K562 (cell line): ENCODE results near the gene CLEC2D. TPM values are rescaled to one million over a fixed set of nuclear protein-coding genes. Genes with fewer than 3 reads are reported as not detected.
"Not testable (repeated sequence)": the region's sequence is repeated elsewhere in the genome, so short reads cannot be mapped to it uniquely, and the experiment has no call there.

Source experiments
- ATAC-seq: fragments of 200-7000 bp; cut with Tn5 transposase; 3 replicates; pipeline ENCODE4 v1.9.1; 2020; ENCODE audit warnings: moderate library complexity
- BruUV-seq: library from RNA; stranded (reverse); fragments of 400-500 nt; replicated peaks from 2 replicates; lab custom pipeline; 2021; lab: Mats Ljungman, UMichigan
- CTCF ChIA-PET: fragments of 300-600 bp; formaldehyde crosslinking; extraction: SDS; loops from one replicate; lab custom pipeline; 2021; ENCODE audit warnings: low intra/inter-chr PET ratio; lab: Yijun Ruan, JAX
- POLR2A ChIA-PET: fragments of 300-600, 350-650 bp; sonication (Branson Sonifier 250); formaldehyde crosslinking; extraction: SDS; loops from one replicate; lab custom pipeline; 2021; ENCODE audit warnings: antibody characterized with exemption, inconsistent platforms; lab: Yijun Ruan, JAX
- DNase-seq, 4 experiments: peaks; one replicate each; pipeline versions ENCODE4 v3.0.0 to v3.0.0-alpha.2; 2011 to 2018; ENCODE audit warnings: low spot score in 3 of 4, mixed read lengths in 3 of 4; ENCODE audit errors: extremely low read depth in 1 of 4
- FAIRE-seq: peaks from 2 replicates; lab custom pipeline; 2011; peaks lifted over from hg19 to GRCh38; lab: Jason Lieb, UNC
- H2AFZ ChIP-seq: 2 replicates; pipeline ENCODE4 v1.6.0; 2011; ENCODE audit warnings: low read depth, low read length, control low read depth, inconsistent platforms
- H3K27ac ChIP-seq: fragments of 200-600 bp; 3 replicates; pipeline ENCODE4 v1.8.0; 2011; ENCODE audit warnings: low read depth, mild to moderate bottlenecking, control low read depth, inconsistent platforms, low read length, moderate library complexity, mixed read lengths; ENCODE audit errors: extremely low read depth
- H3K27me3 ChIP-seq, 2 experiments: fragments of 300-600 bp in 1 of 2; 2 replicates in 1 of 2; 3 replicates in 1 of 2; pipeline versions ENCODE4 v1.6.0 to v1.8.0; 2011; ENCODE audit warnings: inconsistent platforms in 2 of 2, low read length in 2 of 2, mild to moderate bottlenecking in 1 of 2, mixed read lengths in 1 of 2, moderate library complexity in 1 of 2; ENCODE audit not compliant: control insufficient read depth in 2 of 2, insufficient read depth in 2 of 2
- H3K36me3 ChIP-seq: fragments of 300-600 bp; 3 replicates; pipeline ENCODE4 v1.8.0; 2011; ENCODE audit warnings: mild to moderate bottlenecking, low read length, inconsistent platforms; ENCODE audit not compliant: control insufficient read depth, insufficient read depth
- H3K4me1 ChIP-seq, 2 experiments: fragments of 200-600 bp in 1 of 2; replicated peaks in 1 of 2; 2 replicates in 1 of 2; 3 replicates in 1 of 2; pipeline versions ENCODE4 v1.5.1 to v1.8.0; 2011; ENCODE audit warnings: inconsistent platforms in 2 of 2, low read length in 2 of 2, mild to moderate bottlenecking in 1 of 2, mixed read lengths in 1 of 2, moderate library complexity in 1 of 2; ENCODE audit not compliant: control insufficient read depth in 2 of 2, insufficient read depth in 2 of 2
- H3K4me2 ChIP-seq: 2 replicates; pipeline ENCODE4 v1.6.1; 2011; ENCODE audit warnings: low read length, control low read depth, inconsistent platforms, mixed read lengths; ENCODE audit not compliant: insufficient read depth
- H3K4me3 ChIP-seq: fragments of 200-600 bp; sonication (generic), shearing (Covaris generic); 2 replicates; pipeline ENCODE4 v1.5.1; 2016; ENCODE audit warnings: control low read depth, inconsistent platforms
- H3K79me2 ChIP-seq: fragments of 200-600 bp; 3 replicates; pipeline ENCODE4 v1.8.0; 2011; ENCODE audit warnings: low read length, inconsistent platforms; ENCODE audit not compliant: control insufficient read depth, insufficient read depth
- H3K9ac ChIP-seq, 2 experiments: 2 replicates each; pipeline versions ENCODE4 v1.6.0 to v1.6.1; 2011; ENCODE audit warnings: low read depth in 2 of 2, low read length in 2 of 2, control low read depth in 1 of 2, inconsistent platforms in 1 of 2, mild to moderate bottlenecking in 1 of 2, mixed read lengths in 1 of 2; ENCODE audit not compliant: insufficient read depth in 1 of 2
- H3K9me1 ChIP-seq: one replicate; pipeline ENCODE4 v1.6.0; 2011; ENCODE audit warnings: inconsistent platforms, mild to moderate bottlenecking, low read length, moderate library complexity; ENCODE audit not compliant: control insufficient read depth, insufficient read depth
- H3K9me3 ChIP-seq: replicated peaks from 2 replicates; pipeline ENCODE4 v1.5.1; 2011; ENCODE audit warnings: low read depth, low read length, inconsistent platforms; ENCODE audit not compliant: control insufficient read depth, insufficient read depth
- H4K20me1 ChIP-seq: replicated peaks from 2 replicates; pipeline ENCODE4 v1.6.1; 2011; ENCODE audit warnings: low read length, inconsistent platforms, mixed read lengths; ENCODE audit not compliant: control insufficient read depth, insufficient read depth
- CC2D1A ChIP-seq: fragments of 450-650 bp; IDR thresholded peaks from 2 replicates; pipeline ENCODE4 v1.6.1; 2017; ENCODE audit warnings: mild to moderate bottlenecking
- NFIC ChIP-seq: fragments of 450-650 bp; IDR thresholded peaks from 2 replicates; pipeline ENCODE4 v1.6.1; 2017; ENCODE audit warnings: mild to moderate bottlenecking, inconsistent platforms
- POLR2A ChIP-seq: fragments of 450-650 bp; conservative IDR thresholded peaks from 2 replicates; pipeline ENCODE4 v1.6.1; 2016
- PRDM10 ChIP-seq: fragments of 450-650 bp; IDR thresholded peaks from 2 replicates; pipeline ENCODE4 v1.6.1; 2018; ENCODE audit not compliant: partially characterized antibody
- WGBS: fragments of 100-300 bp; shearing (Covaris generic); methylation state at CpG from one replicate; pipeline ENCODE4 v1.1.6; 2016; ENCODE audit warnings: low coverage, mixed read lengths; ENCODE audit not compliant: insufficient coverage; ENCODE audit errors: missing lambda C conversion rate; 5-methylcytosine and 5-hydroxymethylcytosine counted together
- in situ Hi-C: fragments of 300-500 bp; cut with MboI; formaldehyde crosslinking; loops from 4 replicates; pipeline ENCODE4 v1.15.0; 2018; ENCODE audit warnings: inconsistent platforms, mixed read lengths
- intact Hi-C: fragments of 100-400 bp; cut with micrococcal nuclease; formaldehyde crosslinking; loops from 2 replicates; pipeline ENCODE4 v1.14.2; 2022
- polyA plus RNA-seq, 8 experiments: library from polyadenylated mRNA; depleted of rRNA in 4 of 8; stranded (reverse) in 5 of 8; unstranded in 3 of 8; fragments of >200 nt; fragmentation: Nextera tagmentation in 2 of 8; fragmentation: Illumina TruSeq in 1 of 8; extraction: Ambion mirVana in 2 of 8; extraction: Trizol in 1 of 8; gene quantifications; 2 replicates each; pipeline versions ENCODE4 v1.2.1 to v1.2.3, GENCODE V29; 2011 to 2014; ENCODE audit warnings: inconsistent platforms in 1 of 8, missing spikeins in 1 of 8
- total RNA-seq, 7 experiments: library from RNA; depleted of rRNA in 6 of 7; stranded (reverse); fragments of >200 nt in 6 of 7; fragmentation: Illumina TruSeq in 2 of 7; extraction: Trizol in 2 of 7; gene quantifications; 2 replicates each; pipeline versions ENCODE4 v1.2.1 to v1.2.3, GENCODE V29; 2011 to 2021; ENCODE audit warnings: low replicate concordance in 1 of 7
- TF ChIP-seq, protein P1 (sequence below): fragments of 450-650 bp; IDR thresholded peaks from 2 replicates; pipeline ENCODE4 v1.6.1; 2016; ENCODE audit warnings: mild to moderate bottlenecking
- TF ChIP-seq, protein P2 (sequence below): sonication (generic); formaldehyde crosslinking; IDR thresholded peaks from 2 replicates; pipeline ENCODE4 v1.8.1; 2023; ENCODE audit warnings: mild to moderate bottlenecking, missing genetic modification reagents

Gene CLEC2D
- total and polyA plus RNA-seq, 9 of the 15 experiments (the other 6 are each of a cell fraction or from before 2014, with no cell fraction given): 1.4 to 5.0 (median 2.2) TPM

GRCh38 chr12:9738905-9739304 lies 69.4 kb downstream of the CLEC2D start:
- FAIRE-seq, DNase-seq, H3K27me3 ChIP-seq, in situ Hi-C loops, H3K9me1 ChIP-seq, H3K36me3 ChIP-seq, ATAC-seq, H3K79me2 ChIP-seq, intact Hi-C loops, CTCF ChIA-PET, H3K27ac ChIP-seq, H2AFZ ChIP-seq, H3K9ac ChIP-seq, BruUV-seq, H3K9me3 ChIP-seq, H4K20me1 ChIP-seq, H3K4me3 ChIP-seq: not testable (repeated sequence)
- POLR2A ChIA-PET: interaction anchor here (0.6 to 1.0 kb wide), 3 partner anchors 12 to 36 kb away, joined by 3 to 4 read pairs (median 3); partner anchors contain the start of gene CD69
- Histone ChIP-seq H3K4me1 (peaks cover 9 to 12% of the 10 kb centered on the region in 2 experiments), H3K4me2 (peak overlapping the region; percentile 55; the same call in 1 of the 2 replicates)
- TF ChIP-seq, protein P1, sequence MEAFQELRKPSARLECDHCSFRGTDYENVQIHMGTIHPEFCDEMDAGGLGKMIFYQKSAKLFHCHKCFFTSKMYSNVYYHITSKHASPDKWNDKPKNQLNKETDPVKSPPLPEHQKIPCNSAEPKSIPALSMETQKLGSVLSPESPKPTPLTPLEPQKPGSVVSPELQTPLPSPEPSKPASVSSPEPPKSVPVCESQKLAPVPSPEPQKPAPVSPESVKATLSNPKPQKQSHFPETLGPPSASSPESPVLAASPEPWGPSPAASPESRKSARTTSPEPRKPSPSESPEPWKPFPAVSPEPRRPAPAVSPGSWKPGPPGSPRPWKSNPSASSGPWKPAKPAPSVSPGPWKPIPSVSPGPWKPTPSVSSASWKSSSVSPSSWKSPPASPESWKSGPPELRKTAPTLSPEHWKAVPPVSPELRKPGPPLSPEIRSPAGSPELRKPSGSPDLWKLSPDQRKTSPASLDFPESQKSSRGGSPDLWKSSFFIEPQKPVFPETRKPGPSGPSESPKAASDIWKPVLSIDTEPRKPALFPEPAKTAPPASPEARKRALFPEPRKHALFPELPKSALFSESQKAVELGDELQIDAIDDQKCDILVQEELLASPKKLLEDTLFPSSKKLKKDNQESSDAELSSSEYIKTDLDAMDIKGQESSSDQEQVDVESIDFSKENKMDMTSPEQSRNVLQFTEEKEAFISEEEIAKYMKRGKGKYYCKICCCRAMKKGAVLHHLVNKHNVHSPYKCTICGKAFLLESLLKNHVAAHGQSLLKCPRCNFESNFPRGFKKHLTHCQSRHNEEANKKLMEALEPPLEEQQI: 0 out of 2 replicates have a peak, but pooled peaks have one; percentile 30
- TF ChIP-seq PRDM10 (peak; percentile 40), POLR2A (peak; percentile 34), CC2D1A (peak; percentile 52; the same call in 1 of the 2 replicates), NFIC (0 out of 2 replicates have a peak, but pooled peaks have one; percentile 7)
- TF ChIP-seq, protein P2, sequence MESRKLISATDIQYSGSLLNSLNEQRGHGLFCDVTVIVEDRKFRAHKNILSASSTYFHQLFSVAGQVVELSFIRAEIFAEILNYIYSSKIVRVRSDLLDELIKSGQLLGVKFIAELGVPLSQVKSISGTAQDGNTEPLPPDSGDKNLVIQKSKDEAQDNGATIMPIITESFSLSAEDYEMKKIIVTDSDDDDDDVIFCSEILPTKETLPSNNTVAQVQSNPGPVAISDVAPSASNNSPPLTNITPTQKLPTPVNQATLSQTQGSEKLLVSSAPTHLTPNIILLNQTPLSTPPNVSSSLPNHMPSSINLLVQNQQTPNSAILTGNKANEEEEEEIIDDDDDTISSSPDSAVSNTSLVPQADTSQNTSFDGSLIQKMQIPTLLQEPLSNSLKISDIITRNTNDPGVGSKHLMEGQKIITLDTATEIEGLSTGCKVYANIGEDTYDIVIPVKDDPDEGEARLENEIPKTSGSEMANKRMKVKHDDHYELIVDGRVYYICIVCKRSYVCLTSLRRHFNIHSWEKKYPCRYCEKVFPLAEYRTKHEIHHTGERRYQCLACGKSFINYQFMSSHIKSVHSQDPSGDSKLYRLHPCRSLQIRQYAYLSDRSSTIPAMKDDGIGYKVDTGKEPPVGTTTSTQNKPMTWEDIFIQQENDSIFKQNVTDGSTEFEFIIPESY (CRISPR knock-in tag): peak; percentile 76
- WGBS: 90% methylated on average over 9 of the region's 14 CpGs
